HG03442 (cell line): ENCODE data around the gene INF2.
A peak's percentile ranks its signal among the peaks of the same experiment; 100 is the strongest.

ENCODE experiments used
- ATAC-seq: cut with Tn5 transposase; IDR thresholded peaks from one replicate; pipeline ENCODE4 v1.9.1; 2021; ENCODE audit warnings: mild to moderate bottlenecking, moderate library complexity; ENCODE audit not compliant: unreplicated experiment

Gene INF2

DNA sequence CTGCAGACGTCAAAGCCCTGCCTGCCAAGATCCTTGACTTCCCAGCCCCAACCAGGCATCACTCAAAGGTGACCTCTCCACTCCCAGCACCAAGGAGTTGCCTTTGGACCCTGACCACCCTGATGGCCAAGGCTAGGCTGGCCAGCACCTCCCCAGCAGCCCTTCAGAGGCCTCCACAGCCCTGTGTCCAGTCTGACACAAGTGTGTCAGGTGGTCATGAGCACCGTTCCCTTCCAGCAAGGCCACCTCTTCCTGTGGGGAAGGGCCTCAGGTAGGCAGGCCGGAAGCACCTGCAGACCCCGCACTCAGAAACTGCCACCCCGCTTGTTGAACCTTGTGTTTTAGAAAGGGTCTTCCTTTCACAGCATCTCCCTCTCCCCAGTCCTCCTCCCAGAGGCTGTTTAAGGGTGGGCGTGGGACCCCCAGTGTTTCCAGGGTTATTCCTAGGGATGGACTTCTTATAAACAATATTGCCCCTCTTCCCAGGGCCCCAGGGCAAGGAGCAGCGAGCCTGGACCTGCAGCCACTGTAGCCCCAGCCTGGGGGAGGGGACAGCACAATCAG, 13.2 kb upstream of the INF2 start:
- no peak for ATAC-seq

DNA sequence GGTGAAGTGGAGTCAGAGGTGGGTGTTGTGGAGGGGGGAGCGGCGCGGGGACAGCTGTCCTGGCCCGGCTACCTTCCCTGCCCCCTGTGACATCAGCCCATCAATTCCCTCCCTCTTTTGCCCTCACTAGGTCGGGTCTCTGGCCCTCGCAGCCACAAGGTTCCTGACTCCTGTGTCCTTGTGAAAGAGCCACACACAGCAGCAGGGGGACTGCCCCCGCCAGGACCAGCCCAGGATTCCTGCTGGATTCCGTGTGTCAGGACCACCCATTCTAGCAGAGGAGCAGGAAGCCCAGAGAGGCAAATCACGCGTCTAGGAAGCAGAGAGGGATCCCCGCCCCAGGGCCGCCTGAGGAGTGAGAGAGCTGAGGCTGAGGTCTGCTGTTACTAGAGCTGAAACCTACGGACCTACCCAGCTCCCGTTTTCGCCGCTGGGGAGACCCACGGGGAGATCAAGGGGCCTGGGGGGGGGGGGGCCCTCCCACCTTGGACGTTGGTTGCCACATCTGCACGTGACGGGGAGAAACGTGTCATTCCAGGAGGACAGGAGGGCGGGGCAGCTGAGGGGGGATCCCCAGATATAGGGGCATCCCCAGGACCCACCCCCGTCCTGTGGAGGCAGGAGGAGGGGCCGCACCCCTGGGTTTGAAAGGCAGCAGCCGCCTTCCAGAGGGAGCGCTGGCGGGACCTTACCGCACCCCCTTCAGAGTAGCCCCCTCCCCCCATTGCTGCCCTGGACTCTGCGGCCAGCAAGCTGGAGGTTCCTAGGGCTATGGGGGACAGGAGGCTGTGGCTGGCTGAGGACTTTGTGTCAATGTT, 12.5 kb upstream of the INF2 start:
- peak; percentile 23 for ATAC-seq

DNA sequence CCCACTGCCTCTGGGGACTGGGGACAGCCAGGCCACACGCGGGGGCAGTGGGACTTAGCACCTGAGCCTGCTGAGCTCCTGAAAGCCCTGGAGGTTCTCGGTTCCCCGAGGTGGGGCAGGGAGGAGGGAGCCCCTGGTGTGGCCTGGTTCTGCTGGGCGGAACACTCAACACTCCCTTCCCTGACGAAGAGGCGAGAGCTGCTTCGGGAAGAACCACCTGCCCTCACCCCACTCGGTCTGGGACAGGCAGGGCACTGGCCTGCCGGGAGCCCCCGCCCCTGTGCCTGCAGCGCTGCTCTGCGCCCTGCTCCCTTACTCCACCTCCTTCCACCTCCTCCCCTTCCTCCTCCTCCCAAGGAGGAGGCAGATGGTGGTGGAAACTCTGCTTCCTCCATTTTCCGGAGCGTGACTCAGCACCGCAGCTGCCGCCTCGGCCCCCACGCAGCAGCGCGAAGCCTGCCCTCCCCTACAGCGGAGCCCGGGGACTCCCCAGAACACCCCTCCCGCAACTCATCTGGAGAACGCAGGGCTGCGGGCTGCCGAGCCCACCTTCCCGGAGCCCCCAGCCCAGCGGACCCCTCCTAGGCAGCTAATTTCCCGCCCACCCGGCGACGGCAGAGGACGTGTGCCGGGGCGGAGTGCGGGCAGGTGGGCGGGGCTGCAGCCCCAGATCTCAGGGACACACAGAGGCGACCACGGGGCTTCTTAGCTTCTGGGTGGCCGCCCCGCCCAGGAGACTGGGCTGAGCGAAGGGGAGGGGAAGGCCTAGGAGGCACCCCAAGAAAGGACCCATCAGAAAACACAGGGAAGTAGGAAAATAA, 11.7 kb upstream of the INF2 start:
- ATAC-seq: peak; percentile 41

DNA sequence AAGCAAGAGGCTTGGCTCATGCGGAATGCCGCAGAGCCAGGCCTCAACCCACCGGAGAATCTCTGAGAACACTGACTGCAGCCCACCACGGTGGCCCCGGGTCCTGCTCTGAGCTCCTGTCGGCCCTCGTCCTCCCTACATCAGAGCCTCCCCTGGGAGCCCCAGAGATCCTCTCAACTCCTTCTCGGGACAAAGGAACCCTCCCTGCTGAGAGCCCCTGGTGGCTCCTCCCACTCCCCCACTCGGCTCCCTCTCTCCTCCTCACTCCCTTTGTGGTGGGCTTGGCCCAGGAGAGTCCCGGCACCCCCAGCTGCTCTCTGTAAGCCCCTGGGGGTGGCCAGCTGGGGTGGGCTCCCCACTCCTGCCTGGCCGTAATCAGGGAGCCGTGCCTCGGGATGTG, 11.1 kb upstream of the INF2 start:
- ATAC-seq: no peak

- no peak for ATAC-seq
Observed at GRCh38 chr14:104678901-104679705, 10.3 kb upstream of the INF2 start.

DNA sequence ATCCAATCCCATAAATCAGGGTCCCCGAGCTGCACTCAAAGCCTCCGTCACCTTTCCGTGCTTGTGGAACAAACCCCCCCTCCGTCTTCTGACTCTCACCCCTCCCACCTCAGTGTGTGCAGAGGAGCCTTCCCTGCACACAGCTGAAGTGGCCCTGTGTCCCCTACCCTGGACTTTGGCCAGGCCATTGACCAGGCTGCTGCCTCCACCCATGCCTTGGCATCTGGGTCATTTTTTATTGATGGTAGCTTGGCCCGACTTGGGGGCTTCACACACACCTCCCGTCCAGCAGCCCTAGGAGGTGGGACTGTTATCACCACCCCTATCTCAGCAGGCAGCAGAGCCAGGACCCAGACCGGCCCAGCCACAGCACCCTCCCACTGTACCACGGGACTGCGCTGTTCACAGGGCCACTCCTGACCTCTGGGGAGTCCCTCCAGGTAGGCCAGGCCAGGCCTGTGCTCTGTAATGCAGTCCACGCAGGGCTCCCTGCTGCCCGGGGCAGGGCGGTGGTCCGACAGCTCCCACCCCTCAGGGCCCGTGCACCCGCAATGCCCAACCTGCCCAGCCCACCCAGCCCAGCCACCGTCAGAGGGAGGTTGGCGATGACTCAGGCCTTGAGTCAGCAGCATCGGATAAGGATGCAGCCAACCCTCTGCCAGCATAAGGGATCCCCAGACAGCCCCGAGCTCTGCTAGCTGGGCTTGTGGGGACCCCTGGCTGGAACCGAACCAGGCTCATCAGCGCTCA, 9.2 kb upstream of the INF2 start:
- ATAC-seq: no peak

DNA sequence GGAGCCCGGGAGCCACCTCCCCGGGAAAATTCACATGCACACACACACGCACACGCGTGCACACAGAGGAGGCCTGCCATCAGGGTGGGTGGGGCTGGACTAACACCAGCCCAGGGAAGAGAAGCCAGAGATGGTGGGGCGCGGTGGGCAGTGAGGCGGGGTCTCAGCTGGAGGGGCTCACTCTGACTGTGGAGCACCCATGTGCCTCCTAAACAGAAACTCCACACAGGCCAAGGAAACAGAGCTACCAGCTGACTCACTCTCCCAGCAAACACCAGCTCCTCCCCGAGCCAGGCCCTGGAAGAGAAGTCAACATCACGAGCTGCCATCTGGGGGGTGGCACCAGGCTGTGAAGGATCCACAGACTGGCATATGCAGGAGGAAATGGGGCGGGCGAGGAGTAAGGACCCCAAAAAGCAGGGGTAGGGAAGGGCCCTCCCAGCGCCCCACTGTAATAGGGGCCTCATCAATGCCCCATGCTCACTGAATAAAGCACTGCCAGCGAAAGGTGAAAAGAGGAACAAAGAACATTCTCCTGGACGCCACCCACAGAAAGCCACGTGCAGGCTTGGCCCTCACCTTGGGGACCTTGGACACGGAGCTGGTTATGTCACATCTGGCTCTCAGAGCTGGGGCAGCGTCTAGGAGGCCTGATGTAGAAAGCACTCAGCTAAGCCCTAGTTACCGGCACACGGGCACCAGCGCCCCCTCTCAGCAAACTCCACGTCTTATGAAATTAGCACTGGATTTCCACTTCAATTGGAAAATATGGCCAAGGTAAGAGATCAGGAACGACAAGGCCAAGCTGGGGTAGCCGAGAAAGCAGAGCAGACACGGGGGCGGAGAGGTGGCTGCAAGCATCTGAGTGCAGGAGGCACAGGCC, 8.4 kb upstream of the INF2 start:
- ATAC-seq: no peak

DNA sequence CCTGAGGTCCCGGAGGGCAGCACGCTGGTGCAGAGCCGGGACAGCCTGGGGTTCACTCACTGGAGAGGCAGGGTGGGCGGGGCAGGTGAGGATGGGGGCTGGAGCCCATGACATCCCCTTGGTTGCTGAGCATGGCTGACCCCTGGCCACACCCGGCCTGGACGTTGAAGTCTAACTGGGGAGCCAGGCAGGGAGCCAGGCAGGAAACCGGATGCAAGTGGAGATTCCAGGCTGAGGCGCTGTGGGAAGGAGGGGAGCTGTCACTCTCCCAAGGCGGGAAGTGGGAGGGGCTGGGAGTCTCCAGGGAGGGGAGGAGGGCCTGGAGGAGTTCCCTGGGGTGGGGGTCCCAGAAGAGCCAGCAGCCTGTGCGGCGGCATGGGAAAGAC, 7.7 kb upstream of the INF2 start:
- no peak for ATAC-seq

DNA sequence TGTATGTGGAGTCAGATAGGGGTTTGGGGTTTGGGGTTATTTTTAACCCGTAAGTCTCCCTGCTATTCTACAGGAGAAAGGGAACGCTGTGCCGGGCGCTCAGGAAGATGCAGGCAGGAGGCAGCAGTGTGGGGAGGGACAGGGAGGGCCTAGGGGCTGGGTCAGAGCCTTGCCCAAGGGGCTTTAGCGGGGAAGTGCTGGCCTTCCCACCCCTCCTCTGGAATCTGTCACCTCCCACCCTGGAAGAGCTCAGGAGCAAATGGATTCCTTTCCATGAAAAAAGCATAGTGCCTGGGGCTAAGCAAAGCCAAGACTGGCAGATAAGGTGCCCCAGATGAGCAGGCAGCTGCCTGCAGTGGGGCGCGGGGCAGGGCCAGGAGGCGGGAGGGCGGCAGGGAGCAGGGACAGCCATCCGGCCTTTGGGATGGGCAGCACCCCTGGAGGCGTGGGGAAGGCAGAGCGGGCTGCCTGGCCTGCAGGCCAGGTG, 7.3 kb upstream of the INF2 start:
- ATAC-seq: no peak

DNA sequence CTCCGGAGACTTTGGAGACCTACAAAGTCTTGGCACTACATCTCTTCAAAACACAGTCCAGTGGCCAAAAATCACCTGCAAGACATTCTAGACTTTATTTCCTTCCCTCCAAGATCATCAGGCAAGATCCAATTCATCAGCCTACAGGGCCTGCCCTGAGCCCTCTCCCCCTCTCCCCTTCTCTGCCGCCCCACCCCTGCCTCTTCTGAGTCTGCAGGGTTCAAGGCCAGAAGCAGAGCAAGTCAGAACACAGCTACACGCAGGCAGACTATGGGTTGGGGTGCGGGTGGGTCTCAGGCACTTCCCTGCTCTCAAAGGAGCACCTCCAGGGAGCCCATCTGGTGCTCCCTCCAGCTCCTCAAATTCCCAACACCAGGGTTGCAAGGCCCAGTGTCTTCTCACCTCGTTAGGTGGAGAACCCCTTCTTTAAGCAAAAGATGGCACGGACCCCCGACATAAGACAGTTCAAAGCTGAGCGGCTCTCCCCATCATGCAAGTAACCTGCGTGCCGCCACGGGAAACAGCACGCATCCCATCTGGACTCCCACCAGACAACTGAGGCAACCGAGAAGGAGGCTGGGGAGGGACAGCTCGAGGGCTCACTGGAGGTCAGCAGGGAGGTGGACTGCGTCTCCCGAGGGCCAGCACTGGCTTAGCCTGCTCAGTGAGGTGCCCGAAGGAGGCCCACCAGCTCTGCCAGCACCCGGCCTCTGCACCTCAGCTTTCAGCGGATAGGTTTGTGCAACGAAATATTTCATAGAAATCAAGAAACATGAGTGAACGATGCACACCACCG, 5.6 kb upstream of the INF2 start:
- ATAC-seq: no peak

- no peak for ATAC-seq
Observed at GRCh38 chr14:104684449-104684821, 5.0 kb upstream of the INF2 start.

- ATAC-seq: no peak
Observed at GRCh38 chr14:104685216-104685997, 4.0 kb upstream of the INF2 start.

GRCh38 chr14:104685998-104686610, 3.3 kb upstream of the INF2 start:
- no peak for ATAC-seq

DNA sequence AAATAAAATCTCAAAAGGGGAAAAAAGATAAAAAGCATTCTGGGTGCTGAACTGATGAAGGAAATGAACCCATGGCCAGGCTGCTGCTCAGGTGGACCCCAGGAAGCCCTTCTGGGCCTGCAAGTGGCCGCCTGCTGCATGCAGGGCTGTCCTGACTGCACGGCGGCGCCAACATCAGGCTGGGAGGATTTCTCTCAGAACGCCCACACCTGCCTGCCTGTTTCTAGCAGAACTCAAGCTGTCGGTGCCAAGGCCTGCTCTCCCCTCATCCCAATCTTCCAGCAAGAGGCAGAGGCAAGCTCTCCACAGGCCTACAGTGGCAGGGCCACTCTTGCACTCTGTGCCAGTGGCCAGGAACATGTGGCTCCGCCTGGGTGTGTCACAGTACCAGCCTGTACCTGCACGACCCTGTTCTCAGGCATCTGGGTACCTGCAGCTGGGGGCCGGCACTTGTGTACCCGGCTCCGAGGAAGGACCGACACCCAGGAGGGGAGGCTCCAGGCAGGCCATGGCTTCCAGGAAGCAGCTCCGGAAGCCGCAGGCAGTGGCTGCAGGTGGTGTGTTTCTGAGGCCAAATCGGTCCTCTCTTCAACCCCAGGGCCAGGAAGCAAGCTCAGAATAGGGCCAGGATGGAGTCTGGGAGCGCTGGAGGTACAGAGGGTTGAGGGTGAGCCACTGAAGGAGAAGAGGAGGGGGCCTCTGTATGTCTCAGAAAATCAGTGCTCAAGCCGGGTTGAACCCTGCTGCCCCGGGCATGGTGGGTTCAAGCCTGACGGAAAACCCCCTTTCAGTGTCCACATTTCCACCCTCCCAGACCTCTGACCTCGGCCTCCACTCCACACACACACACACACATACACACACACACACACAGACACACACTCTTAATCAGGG, 2.5 kb upstream of the INF2 start:
- no peak for ATAC-seq

DNA sequence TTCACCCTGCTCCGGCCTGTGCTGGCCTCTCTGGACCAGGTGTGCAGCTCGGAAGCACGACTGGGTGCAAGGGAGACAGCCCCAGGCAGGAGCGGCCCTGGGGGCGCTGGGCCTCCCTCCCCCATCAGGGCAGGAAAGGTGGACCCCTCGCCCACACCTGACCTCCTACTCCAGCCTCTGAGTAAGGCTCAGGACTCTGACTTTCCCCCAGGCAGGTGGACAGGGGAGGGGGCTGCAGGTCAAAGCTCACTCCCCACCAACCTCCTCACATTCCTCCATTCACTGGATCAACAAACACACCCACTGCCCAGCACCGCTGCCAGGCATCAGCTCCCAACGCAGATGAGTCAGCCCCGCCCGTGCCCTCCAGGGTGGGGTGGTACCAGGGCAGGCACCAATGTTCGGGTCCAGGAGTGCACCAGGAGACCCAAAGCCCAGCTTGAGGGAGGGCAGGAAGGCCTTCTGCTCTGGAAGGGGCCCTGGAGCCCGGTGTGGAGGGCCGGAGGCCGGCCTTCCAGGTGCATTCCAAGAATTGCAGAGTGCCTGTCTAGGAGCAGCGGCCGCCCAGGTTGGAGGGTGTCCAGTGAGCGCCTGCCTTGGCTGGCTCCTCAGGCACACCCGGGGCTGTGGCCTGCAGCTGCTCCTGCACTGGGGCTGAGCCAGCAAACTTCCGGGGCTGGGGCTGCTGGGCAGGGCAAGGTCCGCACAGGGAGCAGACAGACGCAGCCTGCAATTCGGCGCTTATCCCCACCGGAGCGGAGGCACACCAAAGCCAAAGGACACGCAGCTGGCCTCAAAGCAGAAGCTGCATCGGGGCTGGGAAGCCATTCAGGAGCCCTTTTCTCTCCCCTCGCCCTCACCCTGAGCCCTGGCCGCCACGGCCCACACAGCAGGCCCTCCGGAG, 1.6 kb upstream of the INF2 start:
- no peak for ATAC-seq
